HepG2 (cell line): ENCODE measurements around the gene CHCT1.

Experiments
- ELF3 ChIP-seq: IDR thresholded peaks from 2 replicates; pipeline ENCODE4 v1.6.1; 2016; ENCODE audit warnings: missing genetic modification reagents, missing compliant biosample characterization
- JUN ChIP-seq: sonication (generic); formaldehyde crosslinking; IDR thresholded peaks from 2 replicates; pipeline ENCODE4 v1.4.0; 2020; ENCODE audit warnings: mild to moderate bottlenecking, missing genetic modification reagents
- KLF13 ChIP-seq: sonication (generic); formaldehyde crosslinking; IDR thresholded peaks from 2 replicates; pipeline ENCODE4 v1.4.0; 2020; ENCODE audit warnings: mild to moderate bottlenecking, missing genetic modification reagents
- POLR2AphosphoS5 ChIP-seq: IDR thresholded peaks from 2 replicates; pipeline ENCODE4 v1.6.1; 2012; ENCODE audit warnings: low read depth, low read length
- RAD21 ChIP-seq: fragments of 450-650 bp; formaldehyde crosslinking; IDR thresholded peaks from 2 replicates; pipeline ENCODE4 v1.5.0; 2020; ENCODE audit warnings: mild to moderate bottlenecking
- SALL2 ChIP-seq: sonication (generic); formaldehyde crosslinking; IDR thresholded peaks from 2 replicates; pipeline ENCODE4 v1.8.1; 2023; ENCODE audit warnings: mild to moderate bottlenecking, missing genetic modification reagents, inconsistent platforms
- TARDBP ChIP-seq: sonication (generic); formaldehyde crosslinking; IDR thresholded peaks from 2 replicates; pipeline ENCODE4 v1.8.0; 2022; ENCODE audit warnings: mild to moderate bottlenecking, missing genetic modification reagents
- ZFX ChIP-seq: sonication (generic); formaldehyde crosslinking; IDR thresholded peaks from 2 replicates; pipeline ENCODE4 v1.4.0; 2020; ENCODE audit warnings: mild to moderate bottlenecking, low read depth, missing genetic modification reagents, moderate library complexity
- ZNF274 ChIP-seq: sonication (generic); formaldehyde crosslinking; IDR thresholded peaks from 2 replicates; pipeline ENCODE4 v1.5.1; 2020; ENCODE audit warnings: mild to moderate bottlenecking, missing genetic modification reagents
- ZNF672 ChIP-seq: sonication (generic); formaldehyde crosslinking; IDR thresholded peaks from 2 replicates; pipeline ENCODE4 v1.8.1; 2022; ENCODE audit warnings: missing genetic modification reagents
- ZNF747 ChIP-seq: sonication (generic); formaldehyde crosslinking; IDR thresholded peaks from 2 replicates; pipeline ENCODE4 v1.8.1; 2023; ENCODE audit warnings: missing genetic modification reagents, mild to moderate bottlenecking, borderline replicate concordance
- TF ChIP-seq, protein P1 (sequence below): IDR thresholded peaks from 2 replicates; pipeline ENCODE4 v1.6.1; 2012; ENCODE audit warnings: inconsistent platforms
- TF ChIP-seq, protein P2 (sequence below): sonication (generic); formaldehyde crosslinking; IDR thresholded peaks from 2 replicates; pipeline ENCODE4 v1.5.1; 2020; ENCODE audit warnings: missing genetic modification reagents, mild to moderate bottlenecking, borderline replicate concordance
- TF ChIP-seq, protein P3 (sequence below): sonication (generic); formaldehyde crosslinking; IDR thresholded peaks from 2 replicates; pipeline ENCODE4 v1.4.0; 2020; ENCODE audit warnings: missing genetic modification reagents

DNA sequence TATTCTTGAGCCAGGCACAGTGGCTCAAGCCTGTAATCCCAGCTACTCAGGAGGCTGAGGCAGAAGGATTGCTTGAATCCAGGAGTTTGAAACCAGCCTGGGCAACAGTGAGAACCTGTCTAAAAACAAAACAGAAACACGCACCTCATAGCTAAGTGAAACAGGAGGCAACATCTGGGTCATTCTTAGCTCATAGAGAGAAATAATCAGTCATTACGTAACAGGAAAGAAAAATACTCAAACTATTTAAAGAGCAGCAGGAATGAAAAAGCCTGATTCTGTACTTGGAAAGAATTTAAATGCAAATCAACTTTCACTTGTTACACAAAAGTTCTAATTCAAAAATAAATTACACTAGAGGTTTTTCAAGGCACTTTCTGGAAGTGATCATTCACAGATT is 17.2 kb downstream of the CHCT1 start:
- TF ChIP-seq JUN (CRISPR knock-in tag) (no peak), POLR2AphosphoS5 (no peak), KLF13 (CRISPR knock-in tag) (no peak), ZNF672 (CRISPR knock-in tag) (no peak), ZFX (CRISPR knock-in tag) (no peak), ELF3 (CRISPR knock-in tag) (no peak), ZNF747 (CRISPR knock-in tag) (no peak), ZNF274 (CRISPR knock-in tag) (no peak), TARDBP (CRISPR knock-in tag) (no peak), SALL2 (no peak), RAD21 (CRISPR knock-in tag) (no peak)
- TF ChIP-seq, protein P1, sequence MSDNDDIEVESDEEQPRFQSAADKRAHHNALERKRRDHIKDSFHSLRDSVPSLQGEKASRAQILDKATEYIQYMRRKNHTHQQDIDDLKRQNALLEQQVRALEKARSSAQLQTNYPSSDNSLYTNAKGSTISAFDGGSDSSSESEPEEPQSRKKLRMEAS: no peak
- TF ChIP-seq, protein P2, sequence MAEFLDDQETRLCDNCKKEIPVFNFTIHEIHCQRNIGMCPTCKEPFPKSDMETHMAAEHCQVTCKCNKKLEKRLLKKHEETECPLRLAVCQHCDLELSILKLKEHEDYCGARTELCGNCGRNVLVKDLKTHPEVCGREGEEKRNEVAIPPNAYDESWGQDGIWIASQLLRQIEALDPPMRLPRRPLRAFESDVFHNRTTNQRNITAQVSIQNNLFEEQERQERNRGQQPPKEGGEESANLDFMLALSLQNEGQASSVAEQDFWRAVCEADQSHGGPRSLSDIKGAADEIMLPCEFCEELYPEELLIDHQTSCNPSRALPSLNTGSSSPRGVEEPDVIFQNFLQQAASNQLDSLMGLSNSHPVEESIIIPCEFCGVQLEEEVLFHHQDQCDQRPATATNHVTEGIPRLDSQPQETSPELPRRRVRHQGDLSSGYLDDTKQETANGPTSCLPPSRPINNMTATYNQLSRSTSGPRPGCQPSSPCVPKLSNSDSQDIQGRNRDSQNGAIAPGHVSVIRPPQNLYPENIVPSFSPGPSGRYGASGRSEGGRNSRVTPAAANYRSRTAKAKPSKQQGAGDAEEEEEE (CRISPR knock-in tag): no peak
- TF ChIP-seq, protein P3, sequence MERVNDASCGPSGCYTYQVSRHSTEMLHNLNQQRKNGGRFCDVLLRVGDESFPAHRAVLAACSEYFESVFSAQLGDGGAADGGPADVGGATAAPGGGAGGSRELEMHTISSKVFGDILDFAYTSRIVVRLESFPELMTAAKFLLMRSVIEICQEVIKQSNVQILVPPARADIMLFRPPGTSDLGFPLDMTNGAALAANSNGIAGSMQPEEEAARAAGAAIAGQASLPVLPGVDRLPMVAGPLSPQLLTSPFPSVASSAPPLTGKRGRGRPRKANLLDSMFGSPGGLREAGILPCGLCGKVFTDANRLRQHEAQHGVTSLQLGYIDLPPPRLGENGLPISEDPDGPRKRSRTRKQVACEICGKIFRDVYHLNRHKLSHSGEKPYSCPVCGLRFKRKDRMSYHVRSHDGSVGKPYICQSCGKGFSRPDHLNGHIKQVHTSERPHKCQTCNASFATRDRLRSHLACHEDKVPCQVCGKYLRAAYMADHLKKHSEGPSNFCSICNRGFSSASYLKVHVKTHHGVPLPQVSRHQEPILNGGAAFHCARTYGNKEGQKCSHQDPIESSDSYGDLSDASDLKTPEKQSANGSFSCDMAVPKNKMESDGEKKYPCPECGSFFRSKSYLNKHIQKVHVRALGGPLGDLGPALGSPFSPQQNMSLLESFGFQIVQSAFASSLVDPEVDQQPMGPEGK: no peak
